ENCODE measurements around the gene USPL1. TPM values are rescaled to one million over a fixed set of nuclear protein-coding genes. Genes with fewer than 3 reads are reported as not detected.

The USPL1 gene
- total and polyA plus RNA-seq, 2 of the 13 experiments (the other 11 are each of a cell fraction or from before 2014, with no cell fraction given) = 13.7 to 15.9 TPM

- TF ChIP-seq ZNF513 (CRISPR knock-in tag; conservative IDR thresholded peaks at IDR 0.05) (no peak), DDIT3 (CRISPR knock-in tag; IDR thresholded peaks at IDR 0.05) (no peak), GTF2F1 (IDR thresholded peaks at IDR 0.05; ENCODE audit: low read length) (no peak), MTF2 (CRISPR knock-in tag; IDR thresholded peaks at IDR 0.05; ENCODE audit: borderline replicate concordance) (no peak), ZNF580 (CRISPR knock-in tag; IDR thresholded peaks at IDR 0.05; ENCODE audit: borderline replicate concordance, low read depth) (no peak), FOSL2 (CRISPR knock-in tag; IDR thresholded peaks at IDR 0.05) (no peak), PRDM15 (CRISPR knock-in tag; IDR thresholded peaks at IDR 0.05) (no peak), THAP8 (CRISPR knock-in tag; IDR thresholded peaks at IDR 0.05; ENCODE audit: borderline replicate concordance) (no peak), ZNF879 (CRISPR knock-in tag; IDR thresholded peaks at IDR 0.05) (no peak), HIVEP1 (CRISPR knock-in tag; IDR thresholded peaks at IDR 0.05) (no peak)
Observed at GRCh38 chr13:30654430-30654829, 36.7 kb downstream of the USPL1 start (continued).
